ENCODE data around the gene DTNBP1. TPM values are rescaled to one million over a fixed set of nuclear protein-coding genes. Genes with fewer than 3 reads are reported as not detected.

DTNBP1 gene
- total and polyA plus RNA-seq, 7 experiments from 2014 or later: 19.8 to 40.0 (median 27.4) TPM

DNA sequence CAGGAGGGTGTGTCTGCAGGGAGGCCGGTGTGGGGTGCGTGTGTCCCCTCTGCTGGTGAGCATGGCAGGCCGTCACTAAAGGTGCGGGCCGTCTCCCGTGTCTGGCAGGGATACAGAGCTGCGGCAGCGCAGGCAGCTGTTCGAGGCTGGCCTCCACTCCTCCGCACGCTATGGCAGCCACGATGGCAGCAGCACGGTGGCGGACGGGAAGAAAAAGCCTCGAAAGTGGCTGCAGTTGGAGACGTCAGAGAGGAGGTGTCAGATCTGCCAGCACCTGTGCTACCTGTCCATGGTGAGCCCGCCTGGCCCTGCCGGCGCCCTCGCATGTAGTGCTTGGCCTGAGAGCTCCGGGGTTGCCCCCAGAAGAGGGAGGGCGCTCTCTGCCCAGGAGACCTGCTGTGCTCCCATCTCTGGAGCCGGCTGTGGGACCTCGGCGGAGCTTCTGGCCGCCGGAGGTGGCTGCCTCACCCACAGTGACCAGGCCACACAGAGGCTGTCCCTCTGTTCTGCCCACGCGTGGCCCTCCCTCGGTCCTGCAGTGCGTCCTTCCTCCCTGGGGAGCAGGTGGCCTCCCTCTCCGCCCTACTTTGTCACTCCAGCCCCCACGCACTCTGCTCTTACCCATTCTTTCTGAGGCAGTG, 149.6 kb downstream of the DTNBP1 start:
- Histone ChIP-seq H3K36me3 (ENCODE audit: control insufficient read depth in 2 of 3, insufficient read depth in 3 of 3, low read length in 3 of 3) (peaks cover 0 to 96% (median 14%) of the 10 kb centered on the region in 3 experiments), H3K4me1 (ENCODE audit: control insufficient read depth in 2 of 2, insufficient read depth in 2 of 2, low read length in 2 of 2) (no peaks in the 10 kb centered on the region), H3K4me3 (ENCODE audit: low read length) (no peak overlapping the region), H3K27ac (ENCODE audit: low read depth, low read length) (no peak overlapping the region), H3K9me3 (ENCODE audit: control insufficient read depth in 2 of 3, low read length in 3 of 3) (no peaks in the 10 kb centered on the region), H3K27me3 (ENCODE audit: control insufficient read depth in 2 of 2, insufficient read depth in 2 of 2, low read length in 2 of 2) (no peaks in the 10 kb centered on the region)
- intact Hi-C loops (cut with micrococcal nuclease): no loop called here
- ATAC-seq (peak; percentile 5), DNase-seq (no peak)
- H3K4me3 Mint-ChIP-seq: no peak overlapping the region
- H3K9me3 Mint-ChIP-seq: peaks cover 0 to 4% (median 0%) of the 10 kb centered on the region in 11 donors
- CTCF ChIA-PET: no interaction called here
- peak overlapping the region in 5 of 9 donors; percentile 16 to 83 (median 66) for H3K27ac Mint-ChIP-seq
- H3K27me3 Mint-ChIP-seq: no peaks in the 10 kb centered on the region
- H3K36me3 Mint-ChIP-seq: peaks cover 7 to 71% (median 20%) of the 10 kb centered on the region in 5 donors
- H3K4me1 Mint-ChIP-seq: peaks cover 5 to 16% (median 7%) of the 10 kb centered on the region in 7 donors
- POLR2A ChIA-PET: no interaction called here

DNA sequence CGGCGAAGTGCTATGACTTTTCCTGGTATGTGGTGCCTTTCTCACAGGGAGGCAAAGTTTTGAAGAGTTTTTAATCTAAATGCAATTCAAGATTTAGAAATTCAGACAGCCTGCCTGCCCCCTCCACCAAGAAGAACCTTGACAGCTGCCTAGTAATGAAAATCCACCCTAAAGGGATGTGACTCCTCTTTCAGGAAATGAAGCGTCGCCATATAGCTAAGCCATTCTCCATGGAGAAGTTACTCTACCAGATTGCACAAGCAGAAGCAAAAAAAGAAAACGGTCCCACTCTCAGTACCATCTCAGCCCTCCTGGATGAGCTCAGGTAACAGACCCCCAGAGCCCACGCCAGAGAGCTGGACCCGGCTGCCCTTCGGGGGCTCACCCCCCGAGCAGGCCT, 150.1 kb downstream of the DTNBP1 start:
- Mint-ChIP-seq H3K36me3 (peaks cover 7 to 68% (median 20%) of the 10 kb centered on the region in 5 donors), H3K4me1 (peaks cover 5 to 15% (median 7%) of the 10 kb centered on the region in 7 donors), H3K27me3 (no peaks in the 10 kb centered on the region), H3K4me3 (no peak overlapping the region), H3K9me3 (peaks cover 0 to 4% (median 0%) of the 10 kb centered on the region in 11 donors), H3K27ac (peak overlapping the region in 4 of 9 donors; percentile 10 to 40 (median 16))
- DNase-seq (no peak), ATAC-seq (peak; percentile 8)
- peaks cover 0 to 96% (median 13%) of the 10 kb centered on the region in 3 experiments for H3K36me3 ChIP-seq (ENCODE audit: control insufficient read depth in 2 of 3, insufficient read depth in 3 of 3, low read length in 3 of 3)
- CTCF ChIA-PET: no interaction called here
- no peak overlapping the region for H3K27ac ChIP-seq (ENCODE audit: low read depth, low read length)
- H3K4me3 ChIP-seq (ENCODE audit: low read length): no peak overlapping the region
- POLR2A ChIA-PET: no interaction called here
- intact Hi-C loops (cut with micrococcal nuclease): no loop called here
- H3K27me3 ChIP-seq (ENCODE audit: control insufficient read depth in 2 of 2, insufficient read depth in 2 of 2, low read length in 2 of 2): no peaks in the 10 kb centered on the region
- H3K9me3 ChIP-seq (ENCODE audit: control insufficient read depth in 2 of 3, low read length in 3 of 3): no peaks in the 10 kb centered on the region
- no peaks in the 10 kb centered on the region for H3K4me1 ChIP-seq (ENCODE audit: control insufficient read depth in 2 of 2, insufficient read depth in 2 of 2, low read length in 2 of 2)

DNA sequence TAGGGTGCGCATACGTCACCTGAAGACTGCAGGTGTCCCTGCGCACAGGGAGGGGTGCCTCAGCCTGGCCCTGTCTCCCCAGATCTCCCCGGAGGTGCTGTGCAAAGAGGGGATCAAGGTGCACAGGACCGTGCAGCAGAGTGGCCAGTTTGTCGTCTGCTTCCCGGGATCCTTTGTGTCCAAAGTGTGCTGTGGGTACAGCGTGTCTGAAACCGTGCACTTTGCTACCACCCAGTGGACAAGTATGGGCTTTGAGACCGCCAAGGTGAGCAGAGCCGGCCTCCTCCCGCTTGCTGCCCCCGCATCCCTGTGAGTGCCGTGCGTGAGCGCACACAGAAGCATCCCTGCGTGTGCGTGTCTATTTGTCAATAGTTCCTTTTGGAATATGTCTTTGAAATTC, 150.7 kb downstream of the DTNBP1 start:
- no peak overlapping the region for H3K4me3 ChIP-seq (ENCODE audit: low read length)
- peaks cover 0 to 96% (median 9%) of the 10 kb centered on the region in 3 experiments for H3K36me3 ChIP-seq (ENCODE audit: control insufficient read depth in 2 of 3, insufficient read depth in 3 of 3, low read length in 3 of 3)
- Mint-ChIP-seq H3K4me3 (no peak overlapping the region), H3K4me1 (peaks cover 5 to 15% (median 7%) of the 10 kb centered on the region in 7 donors), H3K27me3 (no peaks in the 10 kb centered on the region), H3K36me3 (peaks cover 7 to 68% (median 20%) of the 10 kb centered on the region in 5 donors), H3K27ac (peak overlapping the region in 4 of 9 donors; percentile 15 to 72 (median 55)), H3K9me3 (peaks cover 0 to 4% (median 0%) of the 10 kb centered on the region in 11 donors)
- no peaks in the 10 kb centered on the region for H3K27me3 ChIP-seq (ENCODE audit: control insufficient read depth in 2 of 2, insufficient read depth in 2 of 2, low read length in 2 of 2)
- no peaks in the 10 kb centered on the region for H3K4me1 ChIP-seq (ENCODE audit: control insufficient read depth in 2 of 2, insufficient read depth in 2 of 2, low read length in 2 of 2)
- DNase-seq (no peak), ATAC-seq (no peak)
- POLR2A ChIA-PET: no interaction called here
- H3K27ac ChIP-seq (ENCODE audit: low read depth, low read length): no peak overlapping the region
- H3K9me3 ChIP-seq (ENCODE audit: control insufficient read depth in 2 of 3, low read length in 3 of 3): no peaks in the 10 kb centered on the region
- CTCF ChIA-PET: no interaction called here
- intact Hi-C loops (cut with micrococcal nuclease): no loop called here

DNA sequence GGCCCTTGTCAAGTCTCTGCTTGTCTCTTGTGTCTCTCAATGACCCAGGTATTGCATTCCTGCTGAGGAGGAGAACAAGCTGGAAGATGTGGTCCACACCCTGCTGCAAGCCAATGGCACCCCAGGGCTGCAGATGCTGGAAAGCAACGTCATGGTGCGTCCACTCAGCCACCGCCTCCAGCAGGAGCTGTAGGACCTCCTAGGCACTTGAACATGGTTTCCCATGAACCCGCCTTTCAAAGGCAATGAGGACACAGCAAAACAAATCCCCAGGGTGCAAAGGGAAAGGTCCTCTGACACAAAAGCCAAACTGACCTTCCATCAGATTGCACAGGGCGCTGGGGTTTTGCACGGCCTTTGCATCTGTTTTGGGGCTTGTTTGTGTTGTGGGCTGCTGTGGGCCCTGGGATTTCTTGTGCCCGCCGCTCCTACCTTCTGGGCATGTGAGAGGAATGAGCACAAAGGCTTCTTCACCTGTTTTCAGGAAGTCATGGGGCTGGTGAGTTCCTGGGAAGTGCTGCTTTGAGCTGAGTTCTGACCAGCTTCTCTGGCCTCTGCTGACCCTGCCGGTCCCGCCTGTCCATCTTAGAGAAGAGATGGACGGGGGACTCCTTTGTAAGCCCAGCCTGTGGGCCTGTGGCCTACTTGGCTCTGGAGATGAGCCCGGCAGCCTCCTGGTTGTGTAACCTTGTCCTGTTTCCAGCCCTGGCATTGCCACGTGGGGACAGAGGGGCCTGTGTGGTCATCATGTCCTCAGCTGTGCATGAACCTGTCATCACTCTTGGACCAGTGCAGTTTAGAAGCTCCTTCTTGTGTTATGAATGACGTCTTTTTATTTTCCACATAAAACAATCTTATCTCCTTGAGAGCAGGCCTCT, 151.3 kb downstream of the DTNBP1 start:
- Mint-ChIP-seq H3K4me1 (peaks cover 5 to 15% (median 8%) of the 10 kb centered on the region in 7 donors), H3K27me3 (no peaks in the 10 kb centered on the region), H3K36me3 (peaks cover 7 to 63% (median 20%) of the 10 kb centered on the region in 5 donors), H3K27ac (peak overlapping the region in 2 of 9 donors; percentile 62 to 73), H3K9me3 (peaks cover 0 to 4% (median 0%) of the 10 kb centered on the region in 11 donors), H3K4me3 (no peak overlapping the region)
- Histone ChIP-seq H3K36me3 (ENCODE audit: control insufficient read depth in 2 of 3, insufficient read depth in 3 of 3, low read length in 3 of 3) (peaks cover 0 to 96% (median 5%) of the 10 kb centered on the region in 3 experiments), H3K4me3 (ENCODE audit: low read length) (no peak overlapping the region), H3K9me3 (ENCODE audit: control insufficient read depth in 2 of 3, low read length in 3 of 3) (no peaks in the 10 kb centered on the region), H3K4me1 (ENCODE audit: control insufficient read depth in 2 of 2, insufficient read depth in 2 of 2, low read length in 2 of 2) (no peaks in the 10 kb centered on the region), H3K27ac (ENCODE audit: low read depth, low read length) (no peak overlapping the region), H3K27me3 (ENCODE audit: control insufficient read depth in 2 of 2, insufficient read depth in 2 of 2, low read length in 2 of 2) (no peaks in the 10 kb centered on the region)
- POLR2A ChIA-PET: interaction anchor here (0.6 kb wide), 1 partner anchor 329 kb away, joined by 3 read pairs; no protein-coding TSS in a partner anchor
- CTCF ChIA-PET: interaction anchor here (0.9 kb wide), 1 partner anchor 549 kb away, joined by 3 read pairs; no protein-coding TSS in a partner anchor
- ATAC-seq (no peak), DNase-seq (no peak)
- intact Hi-C loops (cut with micrococcal nuclease): no loop called here

DNA sequence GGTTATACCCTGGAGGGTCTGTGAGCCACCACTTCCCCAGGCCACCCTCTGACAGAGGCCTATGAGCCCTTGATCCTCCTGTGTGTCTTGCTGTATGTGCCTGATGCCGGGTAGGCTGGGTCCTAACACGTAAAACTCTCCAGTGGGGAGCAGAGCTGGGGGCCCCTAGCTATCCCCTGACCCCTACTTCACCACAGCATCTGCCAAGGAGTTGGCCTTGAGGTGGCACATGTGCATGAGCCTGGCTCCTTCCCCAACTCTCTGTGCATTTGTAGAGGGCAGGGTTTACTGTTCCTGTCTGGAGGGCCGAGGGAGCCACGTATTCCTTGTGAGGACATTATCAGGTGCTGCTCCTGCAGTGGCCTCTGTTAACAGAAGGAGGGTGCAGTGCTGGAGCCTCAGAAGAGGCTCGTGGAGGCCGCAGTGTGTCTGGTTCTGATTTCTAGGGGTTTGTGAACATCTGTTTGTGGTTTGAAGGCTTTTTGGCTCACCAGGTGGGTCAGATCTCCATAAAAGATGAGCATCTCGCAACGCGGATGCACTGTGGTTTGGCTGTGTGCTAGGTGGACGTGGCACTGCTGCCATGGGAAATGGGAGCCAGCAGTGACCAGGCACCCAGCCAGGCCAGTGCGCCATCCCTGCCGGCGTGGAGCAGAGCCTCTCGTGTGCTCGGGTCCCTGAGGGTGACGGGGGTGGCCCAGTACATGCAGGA, 152.1 kb downstream of the DTNBP1 start:
- no peak overlapping the region for H3K27ac ChIP-seq (ENCODE audit: low read depth, low read length)
- intact Hi-C loops (cut with micrococcal nuclease): no loop called here
- H3K27me3 ChIP-seq (ENCODE audit: control insufficient read depth in 2 of 2, insufficient read depth in 2 of 2, low read length in 2 of 2): no peaks in the 10 kb centered on the region
- no peaks in the 10 kb centered on the region for H3K27me3 Mint-ChIP-seq
- H3K9me3 Mint-ChIP-seq: peaks cover 0 to 4% (median 0%) of the 10 kb centered on the region in 11 donors
- CTCF ChIA-PET: interaction anchor here (0.9 kb wide), 1 partner anchor 549 kb away, joined by 3 read pairs; no protein-coding TSS in a partner anchor
- DNase-seq (no peak), ATAC-seq (no peak)
- peaks cover 0 to 98% (median 11%) of the 10 kb centered on the region in 3 experiments for H3K36me3 ChIP-seq (ENCODE audit: control insufficient read depth in 2 of 3, insufficient read depth in 3 of 3, low read length in 3 of 3)
- H3K4me3 ChIP-seq (ENCODE audit: low read length): no peak overlapping the region
- no peaks in the 10 kb centered on the region for H3K4me1 ChIP-seq (ENCODE audit: control insufficient read depth in 2 of 2, insufficient read depth in 2 of 2, low read length in 2 of 2)
- H3K36me3 Mint-ChIP-seq: peaks cover 7 to 58% (median 20%) of the 10 kb centered on the region in 5 donors
- peak overlapping the region in 5 of 9 donors; percentile 29 to 73 (median 43) for H3K27ac Mint-ChIP-seq
- H3K4me1 Mint-ChIP-seq: peaks cover 4 to 15% (median 7%) of the 10 kb centered on the region in 7 donors
- no peak overlapping the region for H3K4me3 Mint-ChIP-seq
- POLR2A ChIA-PET: no interaction called here
- no peaks in the 10 kb centered on the region for H3K9me3 ChIP-seq (ENCODE audit: control insufficient read depth in 2 of 3, low read length in 3 of 3)

DNA sequence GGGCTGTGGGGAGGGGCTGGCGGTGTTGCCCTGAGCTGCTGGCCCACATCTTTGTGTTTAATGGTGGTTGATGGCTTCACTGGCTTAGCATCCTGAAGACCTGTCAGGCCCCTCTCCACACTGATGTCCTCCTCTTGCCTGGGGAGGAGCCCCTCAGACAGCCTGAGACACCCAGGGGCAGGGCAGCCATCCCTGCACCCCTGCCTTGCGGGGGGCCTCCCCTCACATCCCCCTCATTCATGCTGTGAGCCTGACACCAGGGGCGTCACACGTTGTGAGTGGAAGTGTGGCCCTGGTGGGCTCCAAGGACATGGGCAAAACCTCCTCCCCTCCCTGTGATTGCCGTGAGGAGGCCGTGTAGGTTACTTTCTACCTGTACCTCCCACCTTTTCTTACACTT, 152.7 kb downstream of the DTNBP1 start:
- DNase-seq (no peak), ATAC-seq (no peak)
- H3K36me3 Mint-ChIP-seq: peaks cover 7 to 58% (median 17%) of the 10 kb centered on the region in 5 donors
- ChIA-PET POLR2A (no interaction called here), CTCF (no interaction called here)
- H3K9me3 Mint-ChIP-seq: peaks cover 0 to 4% (median 0%) of the 10 kb centered on the region in 11 donors
- peak overlapping the region in 3 of 9 donors; percentile 43 to 73 (median 55) for H3K27ac Mint-ChIP-seq
- H3K4me1 ChIP-seq (ENCODE audit: control insufficient read depth in 2 of 2, insufficient read depth in 2 of 2, low read length in 2 of 2): no peaks in the 10 kb centered on the region
- peaks cover 0 to 99% (median 15%) of the 10 kb centered on the region in 3 experiments for H3K36me3 ChIP-seq (ENCODE audit: control insufficient read depth in 2 of 3, insufficient read depth in 3 of 3, low read length in 3 of 3)
- no peak overlapping the region for H3K4me3 Mint-ChIP-seq
- no peaks in the 10 kb centered on the region for H3K27me3 Mint-ChIP-seq
- no peak overlapping the region for H3K27ac ChIP-seq (ENCODE audit: low read depth, low read length)
- H3K4me3 ChIP-seq (ENCODE audit: low read length): no peak overlapping the region
- peaks cover 4 to 15% (median 6%) of the 10 kb centered on the region in 7 donors for H3K4me1 Mint-ChIP-seq
- H3K9me3 ChIP-seq (ENCODE audit: control insufficient read depth in 2 of 3, low read length in 3 of 3): no peaks in the 10 kb centered on the region
- no peaks in the 10 kb centered on the region for H3K27me3 ChIP-seq (ENCODE audit: control insufficient read depth in 2 of 2, insufficient read depth in 2 of 2, low read length in 2 of 2)
- intact Hi-C loops (cut with micrococcal nuclease): no loop called here
